Prostate gland (tissue), 2 donors: ENCODE data around the gene EML4.

Experiments
- CTCF ChIP-seq, 4 experiments: fragments of 200-600 bp in 2 of 4; fragments of 450-650 bp in 2 of 4; sonication (generic) in 2 of 4; IDR thresholded peaks; 1 replicate in 3 of 4; 2 replicates in 1 of 4; pipeline ENCODE4 v1.5.1; 2016 to 2019; ENCODE audit warnings: antibody characterized with exemption in 4 of 4, mild to moderate bottlenecking in 2 of 4, moderate library complexity in 2 of 4
- POLR2A ChIP-seq: fragments of 450-650 bp; IDR thresholded peaks from one replicate; pipeline ENCODE4 v1.6.1; 2016; ENCODE audit warnings: antibody characterized with exemption, mild to moderate bottlenecking

DNA sequence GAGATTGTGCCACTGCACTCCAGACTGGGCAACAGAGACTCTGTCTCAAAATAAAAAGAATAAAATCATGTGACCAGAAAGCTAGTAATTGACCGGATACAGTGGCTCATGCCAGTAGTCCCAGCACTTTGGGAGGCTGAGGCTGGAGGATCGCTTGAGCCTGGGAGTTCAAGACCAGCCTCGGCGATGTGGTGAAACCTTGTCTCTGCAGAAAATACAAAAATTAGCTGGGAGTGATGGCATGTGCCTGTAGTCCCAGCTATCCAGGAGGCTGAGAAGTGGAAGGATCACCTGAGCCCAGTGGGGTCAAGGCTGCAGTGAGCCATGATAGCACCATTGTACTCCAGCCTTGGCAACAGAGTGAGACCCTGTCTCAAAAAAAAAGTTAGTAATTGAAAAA is 155.1 kb downstream of the EML4 start:
- TF ChIP-seq POLR2A (no peak), CTCF (IDR thresholded peaks at IDR 0.05) (no peak)
